ENCODE data around the gene DGKG. TPM values are rescaled to one million over a fixed set of nuclear protein-coding genes. Genes with fewer than 3 reads are reported as not detected.

The DGKG gene
- total and polyA plus RNA-seq, 9 of the 15 experiments (the other 6 are each of a cell fraction or from before 2014, with no cell fraction given): 0.01 to 0.36 (median 0.15) TPM

- TF ChIP-seq ZBTB40 (IDR thresholded peaks at IDR 0.05): 0 out of 2 replicates have a peak, but pooled peaks have one; percentile 37
- TF ChIP-seq ZBTB40 (CRISPR knock-in tag; IDR thresholded peaks at IDR 0.05): no peak
- TF ChIP-seq DPF2 (IDR thresholded peaks at IDR 0.05): no peak; the same call in 1 of the 2 replicates
- TF ChIP-seq ZKSCAN8 (CRISPR knock-in tag; IDR thresholded peaks at IDR 0.05): no peak
- peak; percentile 73 for TF ChIP-seq C11orf30 (IDR thresholded peaks at IDR 0.05; ENCODE audit: low read depth)
- TF ChIP-seq FOXP4 (CRISPR knock-in tag; IDR thresholded peaks at IDR 0.05; ENCODE audit: borderline replicate concordance): 0 out of 2 replicates have a peak, but pooled peaks have one; percentile 57
- no peak for TF ChIP-seq NELFE (IDR thresholded peaks at IDR 0.05; ENCODE audit: insufficient read depth, insufficient read length)
- peak in 1 of 2 experiments; percentile 55; a peak in 2 of 4 replicates for TF ChIP-seq MNT (conservative IDR thresholded peaks at IDR 0.05)
- TF ChIP-seq PRDM10 (IDR thresholded peaks at IDR 0.05; ENCODE audit: partially characterized antibody): peak; percentile 24
These were observed 252.8 kb downstream of the DGKG start, which contains the start of gene ETV5 (continued) for GRCh38 chr3:186108941-186109865.
